Testis (tissue), 3 donors: ENCODE results near the gene KIAA0232. TPM values are rescaled to one million over a fixed set of nuclear protein-coding genes. Genes with fewer than 3 reads are reported as not detected.
"Not testable (repeated sequence)": the region's sequence is repeated elsewhere in the genome, so short reads cannot be mapped to it uniquely, and the experiment has no call there.

Source experiments
- DNase-seq: peaks from one replicate; pipeline ENCODE4 v3.0.0-alpha.2; 2019
- H3K27ac ChIP-seq, 2 donors: fragments of 200-600 bp; sonication (generic); one replicate each; pipeline ENCODE4 v1.5.1; 2019
- H3K27me3 ChIP-seq: fragments of 200-600 bp; sonication (generic); one replicate; pipeline ENCODE4 v1.5.1; 2019
- H3K36me3 ChIP-seq: fragments of 200-600 bp; sonication (generic); one replicate; pipeline ENCODE4 v1.5.1; 2017; ENCODE audit warnings: low read depth; ENCODE audit errors: missing control alignments
- H3K4me1 ChIP-seq: fragments of 200-600 bp; sonication (generic); one replicate; pipeline ENCODE4 v1.5.1; 2019
- H3K4me3 ChIP-seq, 2 donors: fragments of 200-600 bp; sonication (generic); one replicate each; pipeline ENCODE4 v1.5.1; 2017 to 2019
- H3K9me3 ChIP-seq: fragments of 200-600 bp; sonication (generic); one replicate; pipeline ENCODE4 v1.5.1; 2017
- CTCF ChIP-seq, 3 experiments: fragments of 450-650 bp in 2 of 3; fragments of 200-600 bp in 1 of 3; sonication (generic) in 1 of 3; IDR thresholded peaks; one replicate each; pipeline ENCODE4 v1.5.1; 2016 to 2019; ENCODE audit warnings: antibody characterized with exemption in 3 of 3, mild to moderate bottlenecking in 2 of 3, moderate library complexity in 1 of 3
- POLR2A ChIP-seq: fragments of 450-650 bp; IDR thresholded peaks from one replicate; pipeline ENCODE4 v1.6.1; 2017; ENCODE audit warnings: antibody characterized with exemption, mild to moderate bottlenecking, moderate library complexity
- WGBS, 2 donors: methylation state at CpG; one replicate each; pipeline ENCODE4 v1.1.5; 2018; 5-methylcytosine and 5-hydroxymethylcytosine counted together
- intact Hi-C: fragments of 100-400 bp; cut with DNase I; formaldehyde crosslinking; loops from one replicate; pipeline ENCODE4 v1.15.1; 2023; ENCODE audit warnings: low total_unique reads
- polyA plus RNA-seq: library from polyadenylated mRNA; stranded (reverse); fragments of 350-450 nt; fragmentation: Illumina TruSeq; extraction: RNeasy Lipid Tissue Mini Kit (QIAGEN cat#74804); gene quantifications from one replicate; pipeline ENCODE4 v1.2.3, GENCODE V29; 2014; ENCODE audit warnings: low read depth, low replicate concordance; ENCODE audit not compliant: insufficient read depth
- total RNA-seq, 2 donors: library from RNA; depleted of rRNA; stranded (reverse); fragments of >200 nt; gene quantifications; one replicate each; pipeline ENCODE4 v1.2.3, GENCODE V29; 2016

The KIAA0232 gene
- total and polyA plus RNA-seq, 3 donors from 2014 or later: 22.7 to 48.0 (median 47.9) TPM

- Histone ChIP-seq H3K27me3 (no peaks in the 10 kb centered on the region), H3K27ac (no peak overlapping the region), H3K4me3 (no peak overlapping the region), H3K9me3 (no peaks in the 10 kb centered on the region), H3K4me1 (peaks cover 10% of the 10 kb centered on the region), H3K36me3 (no peaks in the 10 kb centered on the region)
- intact Hi-C loops: no loop called here
- 96 to 100% methylated on average over 3 of the region's 3 CpGs for WGBS, 2 donors
- no peak for DNase-seq
- TF ChIP-seq POLR2A: no peak
- no peak for TF ChIP-seq CTCF (IDR thresholded peaks at IDR 0.05)
Observed at GRCh38 chr4:6754481-6755087, 27.9 kb upstream of the KIAA0232 start.

- no peak overlapping the region for H3K27ac ChIP-seq
Observed at GRCh38 chr4:6755088-6755753, 27.3 kb upstream of the KIAA0232 start.

GRCh38 chr4:6756345-6756744, 26.2 kb upstream of the KIAA0232 start:
- H3K27ac ChIP-seq, H3K27me3 ChIP-seq, H3K36me3 ChIP-seq, intact Hi-C loops, DNase-seq, H3K4me3 ChIP-seq, H3K4me1 ChIP-seq, H3K9me3 ChIP-seq: not testable (repeated sequence)
- 71 to 84% methylated on average over 2 of the region's 6 CpGs for WGBS, 2 donors

More at GRCh38 chr4:6755088-6755753, 27.3 kb upstream of the KIAA0232 start:
- Histone ChIP-seq H3K4me3 (no peak overlapping the region), H3K4me1 (peaks cover 6% of the 10 kb centered on the region), H3K27me3 (no peaks in the 10 kb centered on the region), H3K9me3 (no peaks in the 10 kb centered on the region), H3K36me3 (no peaks in the 10 kb centered on the region)
- intact Hi-C loops: no loop called here
- TF ChIP-seq CTCF (IDR thresholded peaks at IDR 0.05) (no peak), POLR2A (no peak)
- WGBS, 2 donors: 77 to 82% methylated on average over 5 of the region's 5 CpGs
- DNase-seq: peak; percentile 25

- no peaks in the 10 kb centered on the region for H3K36me3 ChIP-seq
- DNase-seq: no peak
- WGBS, 2 donors: 88 to 89% methylated on average over 4 of the region's 4 CpGs
- no peak overlapping the region for H3K27ac ChIP-seq
- no peaks in the 10 kb centered on the region for H3K9me3 ChIP-seq
- H3K4me1 ChIP-seq: peaks cover 6% of the 10 kb centered on the region
- H3K4me3 ChIP-seq: no peak overlapping the region
- H3K27me3 ChIP-seq: no peaks in the 10 kb centered on the region
- TF ChIP-seq POLR2A: no peak
- no peak for TF ChIP-seq CTCF (IDR thresholded peaks at IDR 0.05)
- intact Hi-C loops: no loop called here
Observed at GRCh38 chr4:6758728-6759127, 23.8 kb upstream of the KIAA0232 start.

- 93 to 96% methylated on average over 9 of the region's 9 CpGs for WGBS, 2 donors
- Histone ChIP-seq H3K27ac (no peak overlapping the region), H3K27me3 (no peaks in the 10 kb centered on the region), H3K4me1 (no peaks in the 10 kb centered on the region), H3K4me3 (no peak overlapping the region), H3K9me3 (no peaks in the 10 kb centered on the region), H3K36me3 (no peaks in the 10 kb centered on the region)
- no peak for TF ChIP-seq POLR2A
- no peak for TF ChIP-seq CTCF (IDR thresholded peaks at IDR 0.05)
- no peak for DNase-seq
- intact Hi-C loops: no loop called here
Observed at GRCh38 chr4:6760865-6761264, 21.7 kb upstream of the KIAA0232 start.
